AG08396 (cell line): ENCODE measurements around the gene MMAB.
A peak's percentile ranks its signal among the peaks of the same experiment; 100 is the strongest.
"Not testable (repeated sequence)": the region's sequence is repeated elsewhere in the genome, so short reads cannot be mapped to it uniquely, and the experiment has no call there.

Experiments
- DNase-seq: peaks from one replicate; pipeline ENCODE4 v3.0.0; 2012; ENCODE audit warnings: low spot score, mixed read lengths

The MMAB gene

DNA sequence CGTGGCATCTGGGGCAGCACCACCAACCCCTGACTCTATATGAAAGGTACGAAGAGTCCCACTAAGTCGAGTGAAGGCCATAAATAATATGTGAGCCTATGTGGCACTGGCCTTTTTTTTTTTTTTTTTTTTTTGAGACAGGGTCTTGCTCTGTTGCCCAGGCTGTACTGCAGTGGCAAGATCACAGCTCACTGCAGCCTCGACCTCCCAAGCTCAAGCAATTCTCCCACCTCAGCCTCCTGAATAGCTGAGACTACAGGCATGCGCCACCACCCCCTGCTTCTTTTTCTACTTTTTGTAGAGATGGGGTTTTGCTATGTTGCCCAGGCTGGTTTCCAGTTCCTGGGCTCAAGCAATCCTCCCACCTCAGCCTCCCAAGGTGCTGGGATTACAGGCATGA lies 28.8 kb upstream of the MMAB start:
- DNase-seq: not testable (repeated sequence)

DNA sequence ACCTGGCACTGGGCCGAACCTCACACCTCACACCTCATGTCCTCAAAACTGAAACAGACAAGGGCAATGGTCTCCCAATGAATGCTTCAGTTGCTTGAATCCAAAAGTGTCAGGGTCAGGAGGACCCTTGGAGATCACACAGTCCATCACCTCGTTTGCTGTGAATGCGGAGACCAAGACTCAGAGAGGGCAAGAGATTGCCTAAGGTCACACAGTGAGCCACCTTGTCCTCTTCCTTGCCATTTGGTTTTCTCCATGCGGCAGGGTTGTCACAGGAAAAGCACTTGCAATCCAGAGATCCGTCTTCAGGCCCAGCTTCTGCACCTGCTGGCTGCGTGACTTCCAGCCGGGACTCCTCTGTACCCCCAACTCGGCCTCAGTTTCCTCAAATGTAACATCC lies 28.3 kb upstream of the MMAB start:
- no peak for DNase-seq

GRCh38 chr12:109600995-109601394 lies 27.7 kb upstream of the MMAB start:
- DNase-seq: no peak

GRCh38 chr12:109600481-109600880 lies 27.2 kb upstream of the MMAB start:
- no peak for DNase-seq

- no peak for DNase-seq
Observed at GRCh38 chr12:109599087-109599486, 25.8 kb upstream of the MMAB start.

DNA sequence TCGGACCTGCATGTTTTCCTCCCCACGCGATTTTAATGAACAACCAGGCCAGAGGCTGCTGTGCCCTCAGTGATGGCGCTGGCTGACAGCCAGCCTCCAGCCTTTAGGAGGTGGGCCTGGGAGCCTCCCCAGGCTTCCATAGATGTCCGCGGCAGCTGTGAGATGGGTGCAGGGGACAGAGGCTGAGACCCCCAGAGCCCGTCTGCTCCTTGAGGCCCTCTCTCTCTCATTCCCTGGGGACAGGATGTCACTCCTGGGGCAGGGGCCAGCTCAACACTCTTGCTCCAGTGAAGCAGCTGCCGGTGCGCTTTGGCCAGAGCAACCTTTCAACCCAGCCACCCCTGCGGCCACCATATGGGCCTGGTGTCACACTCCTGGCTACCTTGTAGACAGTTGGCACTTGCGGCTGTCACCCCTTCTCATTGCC lies 25.1 kb upstream of the MMAB start:
- DNase-seq: no peak

GRCh38 chr12:109597795-109598427 lies 24.6 kb upstream of the MMAB start:
- peak; percentile 95 for DNase-seq

- no peak for DNase-seq
Observed at GRCh38 chr12:109597414-109597794, 24.1 kb upstream of the MMAB start.

GRCh38 chr12:109596418-109597244 lies 23.3 kb upstream of the MMAB start:
- DNase-seq: no peak

DNA sequence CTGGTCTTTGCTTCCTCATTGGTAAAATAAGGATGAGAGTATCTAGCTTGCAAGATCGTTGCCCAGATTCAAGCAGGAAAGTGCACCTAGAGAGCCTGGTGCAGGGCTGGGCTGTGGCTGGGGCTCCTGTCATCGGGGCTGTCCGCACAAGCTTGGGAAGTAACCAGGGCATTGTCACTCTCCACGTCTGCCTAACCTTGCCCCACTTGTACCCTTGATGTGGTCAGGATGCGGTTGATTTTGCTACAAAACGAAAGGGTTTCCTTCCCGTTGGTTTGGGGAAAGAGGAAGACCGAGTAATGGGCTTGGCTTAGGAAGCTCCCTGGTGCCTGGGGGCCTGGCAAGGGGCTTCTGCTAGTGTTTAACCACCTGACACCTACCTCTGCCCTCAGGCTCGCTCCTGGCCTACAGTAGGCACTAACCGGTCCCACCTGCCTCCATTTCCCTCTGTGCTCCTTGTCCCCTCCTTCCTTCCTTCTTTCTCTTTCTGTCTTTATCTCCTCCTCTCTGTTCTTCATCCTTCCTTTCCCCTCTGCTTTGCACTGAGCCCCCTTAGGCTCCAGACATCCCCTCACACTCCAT lies 22.1 kb upstream of the MMAB start:
- DNase-seq: no peak

DNA sequence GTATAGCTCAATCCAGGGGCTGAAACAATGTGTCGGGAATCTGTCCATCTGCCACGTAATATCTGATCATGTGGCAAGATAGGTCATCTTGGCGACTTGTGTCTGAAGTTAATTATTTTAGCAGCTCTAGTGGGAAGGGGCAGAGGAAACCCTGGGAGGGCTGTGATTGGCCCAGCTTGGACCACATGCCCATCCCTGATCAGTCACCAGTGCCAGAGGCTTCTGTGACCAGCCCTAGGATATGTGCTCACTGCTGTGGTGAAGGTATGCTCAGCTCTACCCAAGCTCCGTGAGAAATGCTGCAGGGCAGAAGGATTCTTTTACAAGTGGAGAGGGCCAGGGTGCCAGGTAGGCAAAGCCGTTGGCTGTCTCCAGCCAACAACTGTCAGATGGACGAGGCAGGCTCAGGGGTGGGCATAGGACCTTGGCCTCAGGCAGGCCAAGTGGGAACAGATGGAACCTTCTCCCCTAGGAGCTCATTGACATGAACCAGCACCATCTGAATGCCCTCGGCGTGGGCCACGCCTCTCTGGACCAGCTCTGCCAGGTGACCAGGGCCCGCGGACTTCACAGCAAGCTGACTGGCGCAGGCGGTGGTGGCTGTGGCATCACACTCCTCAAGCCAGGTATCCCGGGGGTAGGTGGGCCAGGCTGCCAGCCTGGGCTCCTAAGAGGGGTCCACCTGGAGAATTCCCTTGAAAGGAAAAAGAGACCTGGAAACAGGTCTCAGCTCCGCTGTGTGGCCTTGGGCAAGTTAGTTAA lies 21.4 kb upstream of the MMAB start:
- no peak for DNase-seq

- no peak for DNase-seq
Observed at GRCh38 chr12:109592905-109593272, 19.6 kb upstream of the MMAB start.

DNA sequence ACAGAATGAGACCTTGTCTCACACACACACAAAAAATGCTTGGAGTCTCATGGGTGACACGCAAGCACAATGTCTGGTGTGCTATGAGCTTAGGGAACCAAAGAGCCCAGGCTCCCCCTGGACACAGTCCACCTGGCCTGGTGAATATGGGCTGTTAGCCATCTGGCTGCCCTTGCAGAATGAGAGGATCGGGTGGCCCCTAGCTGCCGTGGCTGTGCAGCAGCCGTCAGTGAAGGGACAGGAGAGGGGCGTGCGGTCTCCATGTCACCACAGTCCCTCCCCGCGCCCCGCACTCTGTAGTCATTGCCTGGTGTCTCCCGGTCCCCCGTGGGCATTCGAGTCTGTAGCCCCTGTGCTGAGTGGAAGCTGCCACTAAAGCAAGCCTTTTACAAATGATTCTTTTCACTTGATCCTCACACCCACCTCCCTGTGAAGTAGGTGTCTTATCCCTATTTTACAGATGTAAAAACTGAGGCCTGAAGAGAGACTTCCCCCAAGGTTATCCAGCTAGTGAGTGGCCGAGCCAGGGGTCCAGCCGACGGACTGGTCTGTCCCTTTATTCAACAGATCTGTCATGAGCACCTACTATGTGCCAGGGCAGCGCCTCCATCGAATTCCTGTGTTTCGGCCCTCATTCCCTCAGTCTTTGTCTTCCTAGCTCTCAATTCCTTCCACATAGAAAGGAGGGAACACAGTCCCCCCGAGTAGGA lies 19.0 kb upstream of the MMAB start:
- no peak for DNase-seq

DNA sequence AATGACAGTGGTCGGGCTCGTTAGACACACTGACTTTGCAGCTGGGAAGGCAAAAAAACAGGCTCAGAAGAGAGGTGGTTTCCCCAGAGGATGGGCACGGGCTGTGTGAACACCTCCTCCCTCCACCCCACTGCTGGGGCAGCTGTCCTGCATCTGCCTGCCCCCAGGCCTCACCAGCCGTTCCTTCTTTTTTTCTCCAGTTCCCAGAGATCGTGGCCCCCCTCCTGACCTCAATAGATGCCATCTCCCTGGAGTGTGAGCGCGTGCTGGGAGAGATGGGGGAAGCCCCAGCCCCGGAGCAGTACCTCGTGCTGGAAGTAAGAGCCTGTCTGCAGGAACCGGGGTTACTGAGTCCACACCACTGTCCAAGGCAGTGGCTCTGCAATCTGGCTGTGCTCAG lies 17.7 kb upstream of the MMAB start:
- no peak for DNase-seq

DNA sequence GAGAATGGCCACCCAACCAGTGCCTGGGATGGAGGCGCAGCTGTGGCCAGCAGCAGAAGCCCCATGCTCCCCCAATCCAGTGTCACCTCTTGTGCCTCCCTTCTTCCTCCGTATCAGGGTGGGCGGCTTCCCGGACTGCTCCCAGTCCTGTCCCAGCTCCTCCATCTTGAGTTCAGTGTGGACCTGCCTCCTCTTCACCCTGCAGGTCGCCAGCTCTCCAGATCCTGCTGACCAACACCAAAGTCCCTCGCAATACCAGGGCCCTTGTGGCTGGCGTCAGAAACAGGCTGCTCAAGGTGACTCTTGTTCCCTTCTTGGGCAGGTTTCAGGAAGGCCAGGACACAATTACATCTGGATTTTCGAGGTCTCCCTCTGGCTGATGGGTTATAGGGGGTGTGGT lies 17.3 kb upstream of the MMAB start:
- no peak for DNase-seq

DNA sequence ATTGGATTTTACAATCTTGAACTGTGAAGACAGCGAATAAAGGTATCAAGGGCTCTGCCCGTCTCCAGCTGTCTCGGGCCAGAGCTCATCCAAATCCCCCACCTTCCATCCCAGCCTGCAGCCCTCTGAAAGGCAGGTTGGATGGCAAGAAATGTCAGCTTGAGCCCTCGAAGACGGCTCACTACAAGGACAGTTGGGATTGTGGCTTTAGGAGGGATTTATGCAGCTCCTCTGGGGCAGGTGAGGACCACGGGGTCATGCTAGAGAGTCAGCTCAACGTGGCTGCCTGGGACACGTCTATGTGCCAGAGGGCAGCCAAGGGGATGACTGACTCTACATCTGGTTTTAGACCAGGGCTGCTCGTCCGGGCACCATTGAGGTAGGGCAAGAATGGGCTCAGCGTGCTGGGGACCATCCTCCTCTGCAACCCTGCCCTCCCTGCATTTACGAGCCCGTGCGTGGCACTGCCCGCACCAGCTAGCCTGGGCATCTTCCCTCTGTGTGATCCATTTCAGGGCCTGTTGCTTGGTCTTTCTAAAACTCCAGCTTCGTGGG lies 16.5 kb upstream of the MMAB start:
- no peak for DNase-seq

GRCh38 chr12:109589240-109589590 lies 15.9 kb upstream of the MMAB start:
- DNase-seq: no peak

DNA sequence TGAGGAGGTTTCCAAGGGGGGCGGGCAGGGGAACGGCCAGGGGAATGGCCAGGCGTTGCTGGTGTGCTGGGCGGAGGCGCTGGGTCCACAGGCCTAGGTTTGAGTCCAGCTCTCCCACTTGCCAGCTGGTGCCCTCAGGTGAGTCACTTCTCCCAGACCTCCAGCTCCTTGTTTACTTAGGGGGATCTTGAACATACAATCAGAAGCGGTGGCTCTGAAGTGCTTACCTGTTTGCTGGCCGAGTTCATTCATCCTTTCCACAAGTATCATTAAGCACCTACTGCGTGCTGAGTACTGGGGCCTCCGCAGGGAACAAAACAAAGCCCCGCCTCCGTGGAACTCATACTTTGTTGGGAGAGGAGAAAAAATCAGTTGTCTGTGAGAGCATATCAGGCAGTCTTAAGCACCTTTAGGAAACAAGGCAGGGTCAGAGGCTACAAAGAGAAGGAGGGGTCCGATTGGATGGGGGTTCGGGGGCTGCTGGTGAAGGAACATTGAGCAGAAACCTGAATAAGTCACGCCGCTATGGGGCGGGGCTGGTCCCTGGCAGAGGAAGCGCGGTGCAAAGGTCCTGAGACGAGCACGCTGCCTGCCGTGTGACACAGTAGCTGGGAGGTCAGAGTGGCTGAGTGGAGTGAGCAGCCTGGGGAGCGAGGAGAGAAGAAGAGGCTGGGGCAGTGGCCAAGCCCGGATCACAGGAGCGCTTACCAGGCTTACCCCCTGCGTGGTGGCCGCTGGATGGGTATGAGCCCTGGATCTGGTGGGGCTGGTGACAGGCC lies 15.3 kb upstream of the MMAB start:
- no peak for DNase-seq

- no peak for DNase-seq
Observed at GRCh38 chr12:109587921-109588320, 14.6 kb upstream of the MMAB start.

DNA sequence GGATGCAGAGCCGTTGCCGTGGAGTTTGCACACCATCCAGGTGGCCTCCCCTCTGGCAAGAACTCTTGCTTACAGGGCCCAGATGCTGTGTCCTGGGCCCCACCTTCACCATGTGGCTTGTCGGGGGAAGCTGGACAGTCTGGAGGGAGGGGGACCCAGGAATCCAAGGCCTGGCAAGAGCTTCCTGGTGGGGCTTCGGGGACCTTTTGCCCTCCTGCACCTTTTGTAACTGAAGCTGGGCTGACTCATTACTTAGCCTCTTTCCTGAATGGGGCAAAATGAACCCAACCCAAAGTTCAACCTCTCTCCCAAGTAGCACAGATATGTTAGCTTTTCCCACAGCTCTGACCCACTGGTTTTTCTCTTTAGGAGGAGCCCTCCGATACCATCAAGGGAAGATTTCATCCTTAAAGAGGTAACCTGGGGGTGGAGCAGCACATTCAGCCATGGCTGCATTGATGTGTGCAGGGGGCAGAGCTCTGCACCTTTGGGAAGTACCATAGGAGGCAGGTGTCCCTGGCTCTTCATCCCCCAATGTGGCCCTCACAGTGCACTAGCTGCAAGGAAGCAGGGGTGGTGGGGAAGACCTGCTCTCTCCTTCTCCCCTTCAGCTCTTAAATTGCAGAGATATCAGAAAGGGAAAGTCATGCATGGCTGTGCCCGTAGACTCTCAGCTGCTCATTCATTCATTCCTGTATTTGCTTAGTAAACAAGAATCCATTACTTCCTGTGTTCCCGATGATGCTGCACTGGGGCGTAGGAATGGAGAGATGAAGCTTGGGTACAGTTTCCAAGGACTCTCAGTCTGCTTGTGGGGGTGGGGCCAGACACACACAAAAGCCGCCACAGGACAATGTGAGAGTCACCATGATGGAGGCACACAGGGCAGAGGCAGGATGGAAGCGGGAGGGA lies 13.3 kb upstream of the MMAB start:
- DNase-seq: no peak
